Pancreas (tissue), 10 donors: ENCODE data around the gene NID2. TPM values are rescaled to one million over a fixed set of nuclear protein-coding genes. Genes with fewer than 3 reads are reported as not detected.

ENCODE experiments used
- ATAC-seq, 4 donors: fragments of 200-7000 bp; cut with Tn5 transposase; one replicate each; pipeline versions ENCODE4 v1.8.0 to v1.9.1; 2020; ENCODE audit warnings: mild to moderate bottlenecking in 4 of 4, moderate library complexity in 4 of 4
- DNase-seq, 6 donors: peaks; one replicate each; pipeline ENCODE4 v3.0.0-alpha.2; 2020
- FAIRE-seq: peaks from 2 replicates; lab custom pipeline; 2012; peaks lifted over from hg19 to GRCh38; lab: Jason Lieb, UNC
- H3K27ac ChIP-seq, 4 donors: fragments of 200-600 bp; sonication (generic); 1 replicate in 3 of 4; 2 replicates in 1 of 4; pipeline versions ENCODE4 v1.5.0 to v1.8.0; 2020
- H3K27me3 ChIP-seq, 4 donors: fragments of 200-600 bp; one replicate each; pipeline ENCODE4 v1.8.0; 2021
- H3K36me3 ChIP-seq, 3 donors: fragments of 200-600 bp; sonication (generic) in 1 of 3; one replicate each; pipeline versions ENCODE4 v1.5.0 to v1.8.0; 2020 to 2021
- H3K4me1 ChIP-seq, 3 donors: fragments of 200-600 bp; one replicate each; pipeline ENCODE4 v1.8.0; 2021
- H3K4me3 ChIP-seq, 4 donors: fragments of 200-600 bp; sonication (generic) in 2 of 4; one replicate each; pipeline versions ENCODE4 v1.5.0 to v1.8.0; 2020 to 2021
- H3K9me3 ChIP-seq, 4 donors: fragments of 200-600 bp; one replicate each; pipeline ENCODE4 v1.8.0; 2021
- WGBS, 2 donors: extraction: QIAGEN DNeasy Blood & Tissue Kit; methylation state at CpG; one replicate each; pipeline ENCODE4 v1.1.7; 2013; 5-methylcytosine and 5-hydroxymethylcytosine counted together
- intact Hi-C, 3 donors: fragments of 100-400 bp; cut with DNase I; formaldehyde crosslinking; loops; one replicate each; pipeline versions ENCODE4 v1.11.1 to v1.14.2; 2022
- polyA plus RNA-seq, 2 donors: library from polyadenylated mRNA; stranded (reverse); fragments of 200-250 nt; gene quantifications; one replicate each; pipeline ENCODE4 v1.2.3, GENCODE V29; 2013
- total RNA-seq, 6 donors: library from RNA; stranded (reverse); fragmentation: NEBNext Ultra II Directional in 4 of 6; extraction: Animal tissue kit (Norgen Biotek cat#: 25700) in 4 of 6; gene quantifications; one replicate each; pipeline versions ENCODE4 v1.2.1 to v1.2.4, GENCODE V29; 2021 to 2023
- TF ChIP-seq, protein P1 (sequence below), 4 donors: fragments of 200-600 bp; sonication (generic) in 3 of 4; IDR thresholded peaks; one replicate each; pipeline versions ENCODE4 v1.5.0 to v1.8.0; 2021; ENCODE audit warnings: antibody characterized with exemption in 4 of 4
- donor health status: healthy with polysubstance abuse.
- donor health status: DM: no; HTN: no; CAD: no; lungs with moderate emphysema.
- donor health status: DM: no; HTN: no; CAD: no.
- donor health status: control.
- donor health status: control.
- donor health status: Bipolar disorder and iron deficiency.
- donor health status: DM: yes; HTN: yes; CAD: no.
- donor health status: DM: no; HTN: no; CAD: no.
- donor health status: DM: no; HTN: no; CAD: no.
- donor health status: DM: yes; HTN: yes; CAD: no.

The NID2 gene
- total and polyA plus RNA-seq, 8 donors: 1.9 to 9.5 (median 3.8) TPM

DNA sequence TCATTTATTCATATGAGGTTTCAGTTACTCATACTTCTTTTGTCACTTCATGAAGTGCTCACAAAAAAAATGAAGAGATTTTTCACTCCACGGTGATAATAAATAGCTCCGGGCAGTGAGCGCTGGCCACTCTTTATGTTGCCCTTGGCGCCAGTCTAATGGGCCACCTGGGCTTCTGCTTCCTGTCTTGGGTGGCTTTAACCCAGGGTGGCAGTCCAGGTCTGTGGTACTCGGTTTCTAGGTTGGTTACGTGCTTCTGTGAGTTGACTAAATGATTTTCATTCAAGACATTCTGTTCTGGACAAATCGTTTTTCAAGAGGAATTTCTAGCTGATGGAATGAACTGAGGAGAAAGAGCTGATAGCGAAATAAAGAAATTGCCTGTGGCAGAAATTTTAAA lies 34.6 kb upstream of the NID2 start:
- TF ChIP-seq, protein P1, sequence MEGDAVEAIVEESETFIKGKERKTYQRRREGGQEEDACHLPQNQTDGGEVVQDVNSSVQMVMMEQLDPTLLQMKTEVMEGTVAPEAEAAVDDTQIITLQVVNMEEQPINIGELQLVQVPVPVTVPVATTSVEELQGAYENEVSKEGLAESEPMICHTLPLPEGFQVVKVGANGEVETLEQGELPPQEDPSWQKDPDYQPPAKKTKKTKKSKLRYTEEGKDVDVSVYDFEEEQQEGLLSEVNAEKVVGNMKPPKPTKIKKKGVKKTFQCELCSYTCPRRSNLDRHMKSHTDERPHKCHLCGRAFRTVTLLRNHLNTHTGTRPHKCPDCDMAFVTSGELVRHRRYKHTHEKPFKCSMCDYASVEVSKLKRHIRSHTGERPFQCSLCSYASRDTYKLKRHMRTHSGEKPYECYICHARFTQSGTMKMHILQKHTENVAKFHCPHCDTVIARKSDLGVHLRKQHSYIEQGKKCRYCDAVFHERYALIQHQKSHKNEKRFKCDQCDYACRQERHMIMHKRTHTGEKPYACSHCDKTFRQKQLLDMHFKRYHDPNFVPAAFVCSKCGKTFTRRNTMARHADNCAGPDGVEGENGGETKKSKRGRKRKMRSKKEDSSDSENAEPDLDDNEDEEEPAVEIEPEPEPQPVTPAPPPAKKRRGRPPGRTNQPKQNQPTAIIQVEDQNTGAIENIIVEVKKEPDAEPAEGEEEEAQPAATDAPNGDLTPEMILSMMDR (IDR thresholded peaks at IDR 0.05): no peak
- no peaks in the 10 kb centered on the region for H3K9me3 ChIP-seq
- H3K27ac ChIP-seq: no peak overlapping the region
- intact Hi-C loops: no loop called here
- no peak overlapping the region for H3K4me3 ChIP-seq
- H3K27me3 ChIP-seq: no peaks in the 10 kb centered on the region
- no peaks in the 10 kb centered on the region for H3K36me3 ChIP-seq
- FAIRE-seq (no peak), DNase-seq (no peak), ATAC-seq (no peak)
- WGBS, 2 donors: 82% methylated on average over 8 of the region's 8 CpGs
- H3K4me1 ChIP-seq: no peaks in the 10 kb centered on the region

DNA sequence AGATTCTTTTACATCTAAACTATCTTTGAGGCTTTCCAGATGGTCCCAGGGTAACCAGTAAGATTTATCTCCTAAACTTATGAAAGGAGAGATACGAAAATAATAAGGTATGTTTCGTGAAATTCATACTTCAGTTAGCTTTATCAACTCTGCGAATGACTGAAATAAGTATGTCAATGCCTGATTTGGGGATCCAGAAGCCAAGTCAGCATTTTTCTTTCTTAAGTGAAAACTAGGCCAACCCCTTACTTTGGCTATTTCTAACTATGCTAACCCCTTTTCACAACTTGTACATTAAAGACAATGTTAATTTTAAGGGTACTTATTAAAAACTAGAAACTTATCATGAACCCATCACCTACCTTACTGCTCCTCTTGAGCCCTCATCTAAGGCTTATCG lies 26.9 kb upstream of the NID2 start:
- TF ChIP-seq, protein P1 (IDR thresholded peaks at IDR 0.05): no peak

DNA sequence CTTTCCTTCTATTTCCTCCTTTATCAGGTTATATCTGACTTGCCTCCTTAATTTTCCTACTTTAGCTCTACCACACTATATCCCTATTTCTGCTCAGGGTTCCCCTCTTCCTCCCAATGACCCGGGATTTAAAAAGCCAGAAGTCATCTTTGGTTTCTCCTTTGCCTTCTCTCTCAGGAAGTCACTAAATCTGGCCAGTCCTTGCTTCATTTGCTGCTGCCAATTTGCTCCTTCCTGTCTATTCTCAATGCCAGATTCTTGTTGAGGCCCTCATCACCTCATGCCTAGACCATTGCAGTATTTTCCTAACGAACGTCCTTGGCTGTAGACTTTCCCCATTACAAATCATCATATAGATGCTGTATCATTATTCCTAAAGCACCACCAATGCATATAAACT lies 26.5 kb upstream of the NID2 start:
- intact Hi-C loops: no loop called here

More for the DNA sequence above, 26.9 kb upstream of the NID2 start:
- ATAC-seq: no peak
- Histone ChIP-seq H3K27me3 (no peaks in the 10 kb centered on the region), H3K36me3 (no peaks in the 10 kb centered on the region), H3K4me3 (no peak overlapping the region), H3K9me3 (no peaks in the 10 kb centered on the region), H3K27ac (no peak overlapping the region), H3K4me1 (no peaks in the 10 kb centered on the region)
- no peak for DNase-seq
- intact Hi-C loops: no loop called here
- 83 to 85% methylated on average over 4 of the region's 4 CpGs for WGBS, 2 donors
- FAIRE-seq: no peak

DNA sequence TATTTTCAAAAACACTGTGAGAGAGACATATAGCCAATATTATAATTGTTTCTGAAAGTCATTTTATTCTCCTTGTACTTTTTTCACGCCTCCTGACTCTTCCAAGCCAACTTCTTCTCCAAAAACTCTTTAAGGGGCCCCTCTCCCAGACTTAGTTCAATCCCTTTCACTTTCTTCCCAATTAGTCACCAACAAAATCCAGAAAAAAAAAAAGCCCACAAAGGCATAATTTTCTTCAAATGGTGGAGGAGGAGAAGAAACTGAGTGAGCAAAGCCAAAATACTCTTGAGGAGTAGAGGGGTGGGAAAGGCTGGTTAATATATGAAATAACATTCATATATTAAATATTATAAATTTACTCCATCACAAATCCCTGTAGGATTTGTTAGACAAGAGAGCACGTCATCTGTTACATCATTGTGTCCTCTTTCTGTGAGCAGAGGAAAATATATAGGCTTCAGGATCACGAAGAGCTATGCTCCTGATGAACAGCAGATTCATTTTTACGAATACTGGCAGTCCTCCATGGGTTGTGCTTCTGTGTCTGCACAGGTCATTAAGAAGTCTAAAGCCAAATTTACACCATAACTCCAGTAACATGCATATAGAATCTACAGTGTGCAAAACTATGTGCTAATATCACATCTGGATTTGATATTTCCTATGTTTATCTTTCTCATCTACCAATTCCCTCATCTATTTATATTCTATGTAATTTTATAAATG lies 25.9 kb upstream of the NID2 start:
- 50 to 55% methylated on average over 4 of the region's 4 CpGs for WGBS, 2 donors
- DNase-seq (no peak), ATAC-seq (no peak), FAIRE-seq (no peak)
- H3K27me3 ChIP-seq: no peaks in the 10 kb centered on the region
- TF ChIP-seq, protein P1 (IDR thresholded peaks at IDR 0.05): no peak
- no peak overlapping the region for H3K27ac ChIP-seq
- H3K4me1 ChIP-seq: no peaks in the 10 kb centered on the region
- H3K4me3 ChIP-seq: no peak overlapping the region
- H3K36me3 ChIP-seq: no peaks in the 10 kb centered on the region
- H3K9me3 ChIP-seq: no peaks in the 10 kb centered on the region
- intact Hi-C loops: no loop called here

More for the DNA sequence above, 26.5 kb upstream of the NID2 start:
- WGBS, 2 donors: 61 to 73% methylated on average over 3 of the region's 3 CpGs
- H3K27me3 ChIP-seq: no peaks in the 10 kb centered on the region
- H3K9me3 ChIP-seq: no peaks in the 10 kb centered on the region
- FAIRE-seq (no peak), ATAC-seq (no peak), DNase-seq (no peak)
- H3K4me3 ChIP-seq: no peak overlapping the region
- H3K4me1 ChIP-seq: no peaks in the 10 kb centered on the region
- TF ChIP-seq, protein P1 (IDR thresholded peaks at IDR 0.05): no peak
- no peak overlapping the region for H3K27ac ChIP-seq
- H3K36me3 ChIP-seq: no peaks in the 10 kb centered on the region

DNA sequence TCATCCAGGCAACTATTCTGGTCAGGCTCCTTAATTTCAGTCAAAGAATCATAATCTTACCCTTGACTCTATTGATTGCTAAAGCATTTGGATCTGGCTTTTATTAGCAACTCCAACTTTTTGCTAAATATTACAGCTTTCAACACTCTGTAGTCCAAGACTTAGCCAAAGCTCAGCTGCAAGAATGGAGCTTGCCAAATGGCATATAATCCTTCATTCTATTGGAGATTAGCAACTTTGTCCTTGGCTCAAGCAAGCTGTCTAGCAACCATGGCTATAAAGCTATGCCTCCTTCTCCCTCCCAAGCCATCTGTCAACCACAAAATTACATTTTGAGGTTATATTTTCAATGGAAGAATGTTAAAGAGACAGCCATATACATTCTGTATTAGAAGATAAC lies 23.1 kb upstream of the NID2 start:
- Histone ChIP-seq H3K4me3 (no peak overlapping the region), H3K4me1 (no peaks in the 10 kb centered on the region), H3K9me3 (no peaks in the 10 kb centered on the region), H3K27ac (no peak overlapping the region), H3K36me3 (no peaks in the 10 kb centered on the region), H3K27me3 (no peaks in the 10 kb centered on the region)
- intact Hi-C loops: no loop called here
- FAIRE-seq (no peak), DNase-seq (no peak), ATAC-seq (no peak)
- TF ChIP-seq, protein P1 (IDR thresholded peaks at IDR 0.05): no peak
